Parathyroid adenoma (tissue), 2 donors: ENCODE measurements around the gene CCDC28B.

Experiments
- H2AFZ ChIP-seq: fragments of 300-600 bp; sonication (generic); one replicate; pipeline ENCODE4 v1.7.0; 2017; ENCODE audit warnings: antibody characterized with exemption, mild to moderate bottlenecking
- H3K27ac ChIP-seq: fragments of 300-600 bp; sonication (generic); one replicate; pipeline ENCODE4 v1.7.0; 2017
- H3K27me3 ChIP-seq: fragments of 300-600 bp; sonication (generic); one replicate; pipeline ENCODE4 v1.7.0; 2017; ENCODE audit warnings: low read length; ENCODE audit not compliant: control insufficient read depth, insufficient read depth
- H3K36me3 ChIP-seq: fragments of 300-600 bp; sonication (generic); one replicate; pipeline ENCODE4 v1.7.0; 2017; ENCODE audit warnings: low read length; ENCODE audit not compliant: control insufficient read depth, insufficient read depth
- H3K4me1 ChIP-seq: fragments of 300-600 bp; sonication (generic); one replicate; pipeline ENCODE4 v1.7.0; 2017; ENCODE audit warnings: control low read depth
- H3K4me2 ChIP-seq: fragments of 300-600 bp; sonication (generic); one replicate; pipeline ENCODE4 v1.7.0; 2017; ENCODE audit warnings: low read length
- H3K4me3 ChIP-seq: fragments of 300-600 bp; sonication (generic); one replicate; pipeline ENCODE4 v1.7.0; 2017; ENCODE audit warnings: low read depth, low read length
- H3K79me2 ChIP-seq: fragments of 300-600 bp; sonication (generic); one replicate; pipeline ENCODE4 v1.7.0; 2017; ENCODE audit warnings: control low read depth
- H3K9ac ChIP-seq: fragments of 300-600 bp; sonication (generic); one replicate; pipeline ENCODE4 v1.7.0; 2017; ENCODE audit warnings: mild to moderate bottlenecking
- H3K9me3 ChIP-seq: fragments of 300-600 bp; sonication (generic); one replicate; pipeline ENCODE4 v1.7.0; 2017; ENCODE audit warnings: low read length; ENCODE audit not compliant: control insufficient read depth
- TF ChIP-seq, protein P1 (sequence below): fragments of 300-600 bp; sonication (generic); IDR thresholded peaks from one replicate; pipeline ENCODE4 v1.7.0; 2017; ENCODE audit warnings: antibody characterized with exemption, mild to moderate bottlenecking
- donor health status: primary hyperparathyroidism.

CCDC28B gene

GRCh38 chr1:32232558-32233304, 32.3 kb downstream of the CCDC28B start:
- Histone ChIP-seq H3K9me3 (no peaks in the 10 kb centered on the region), H3K4me3 (no peak overlapping the region), H3K4me2 (no peak overlapping the region), H3K79me2 (no peaks in the 10 kb centered on the region), H3K27ac (no peak overlapping the region), H2AFZ (no peak overlapping the region), H3K27me3 (no peaks in the 10 kb centered on the region), H3K36me3 (no peaks in the 10 kb centered on the region), H3K4me1 (no peaks in the 10 kb centered on the region), H3K9ac (no peak overlapping the region)
- TF ChIP-seq, protein P1, sequence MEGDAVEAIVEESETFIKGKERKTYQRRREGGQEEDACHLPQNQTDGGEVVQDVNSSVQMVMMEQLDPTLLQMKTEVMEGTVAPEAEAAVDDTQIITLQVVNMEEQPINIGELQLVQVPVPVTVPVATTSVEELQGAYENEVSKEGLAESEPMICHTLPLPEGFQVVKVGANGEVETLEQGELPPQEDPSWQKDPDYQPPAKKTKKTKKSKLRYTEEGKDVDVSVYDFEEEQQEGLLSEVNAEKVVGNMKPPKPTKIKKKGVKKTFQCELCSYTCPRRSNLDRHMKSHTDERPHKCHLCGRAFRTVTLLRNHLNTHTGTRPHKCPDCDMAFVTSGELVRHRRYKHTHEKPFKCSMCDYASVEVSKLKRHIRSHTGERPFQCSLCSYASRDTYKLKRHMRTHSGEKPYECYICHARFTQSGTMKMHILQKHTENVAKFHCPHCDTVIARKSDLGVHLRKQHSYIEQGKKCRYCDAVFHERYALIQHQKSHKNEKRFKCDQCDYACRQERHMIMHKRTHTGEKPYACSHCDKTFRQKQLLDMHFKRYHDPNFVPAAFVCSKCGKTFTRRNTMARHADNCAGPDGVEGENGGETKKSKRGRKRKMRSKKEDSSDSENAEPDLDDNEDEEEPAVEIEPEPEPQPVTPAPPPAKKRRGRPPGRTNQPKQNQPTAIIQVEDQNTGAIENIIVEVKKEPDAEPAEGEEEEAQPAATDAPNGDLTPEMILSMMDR, result no peak

GRCh38 chr1:32234792-32235191, 34.4 kb downstream of the CCDC28B start:
- no peak overlapping the region for H3K27ac ChIP-seq

GRCh38 chr1:32239337-32239736, 38.9 kb downstream of the CCDC28B start:
- H3K4me3 ChIP-seq, result no peak overlapping the region
- no peaks in the 10 kb centered on the region for H3K27me3 ChIP-seq
- TF ChIP-seq, protein P1, result no peak
- H3K27ac ChIP-seq, result no peak overlapping the region
- no peaks in the 10 kb centered on the region for H3K4me1 ChIP-seq
- no peak overlapping the region for H3K9ac ChIP-seq
- H3K9me3 ChIP-seq, result no peaks in the 10 kb centered on the region
- H3K79me2 ChIP-seq, result no peaks in the 10 kb centered on the region
- peak overlapping the region; percentile 92 for H3K4me2 ChIP-seq
- H2AFZ ChIP-seq, result no peak overlapping the region
- no peaks in the 10 kb centered on the region for H3K36me3 ChIP-seq

More at GRCh38 chr1:32234792-32235191, 34.4 kb downstream of the CCDC28B start:
- Histone ChIP-seq H2AFZ (no peak overlapping the region), H3K36me3 (no peaks in the 10 kb centered on the region), H3K4me2 (no peak overlapping the region), H3K27me3 (no peaks in the 10 kb centered on the region), H3K4me3 (no peak overlapping the region), H3K79me2 (no peaks in the 10 kb centered on the region), H3K9me3 (no peaks in the 10 kb centered on the region), H3K4me1 (no peaks in the 10 kb centered on the region), H3K9ac (no peak overlapping the region)
- TF ChIP-seq, protein P1, result no peak

DNA sequence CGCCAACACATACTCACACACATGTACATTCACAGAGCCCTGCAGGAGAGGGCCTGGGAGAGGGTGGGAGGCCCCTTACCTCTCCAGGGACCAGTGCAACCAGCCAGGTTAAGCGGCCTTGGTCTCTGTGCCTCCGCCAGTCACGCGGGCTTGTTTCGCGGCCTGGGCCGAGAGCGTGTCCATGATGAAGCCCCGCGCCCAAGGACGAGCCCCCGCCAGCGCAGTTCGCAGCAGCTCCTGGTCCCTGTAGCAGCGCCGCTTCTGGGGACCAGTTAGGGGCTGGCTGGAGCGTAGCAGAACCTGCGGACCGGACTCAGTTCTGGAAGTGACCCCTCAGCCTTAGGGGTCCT, 39.4 kb downstream of the CCDC28B start:
- Histone ChIP-seq H3K27ac (peak overlapping the region; percentile 60), H3K9me3 (no peaks in the 10 kb centered on the region), H3K79me2 (no peaks in the 10 kb centered on the region), H3K4me1 (no peaks in the 10 kb centered on the region), H2AFZ (peak overlapping the region; percentile 80), H3K36me3 (no peaks in the 10 kb centered on the region), H3K4me3 (peak overlapping the region; percentile 58), H3K4me2 (peak overlapping the region; percentile 92), H3K27me3 (no peaks in the 10 kb centered on the region), H3K9ac (no peak overlapping the region)
- TF ChIP-seq, protein P1, result no peak
